Loucy (cell line): ENCODE results near the gene SAP25.

Experiments used
- H2AFZ ChIP-seq: fragments of 200-600 bp; sonication (generic); 2 replicates; pipeline ENCODE4 v1.6.0; 2016; ENCODE audit warnings: antibody characterized with exemption, mild to moderate bottlenecking, low read length, moderate library complexity
- H3F3A ChIP-seq: fragments of 200-600 bp; 2 replicates; pipeline ENCODE4 v1.6.0; 2016; ENCODE audit warnings: antibody characterized with exemption, low read depth, mild to moderate bottlenecking
- H3K27me3 ChIP-seq: fragments of 200-600 bp; sonication (generic); 2 replicates; pipeline ENCODE4 v1.6.1; 2014; ENCODE audit warnings: low read length, mild to moderate bottlenecking; ENCODE audit not compliant: insufficient read depth, poor library complexity, severe bottlenecking
- H3K36me3 ChIP-seq: fragments of 200-600 bp; sonication (generic); 2 replicates; pipeline ENCODE4 v1.6.1; 2016; ENCODE audit warnings: low read length; ENCODE audit not compliant: insufficient read depth
- H3K4me1 ChIP-seq: fragments of 200-600 bp; sonication (generic); 2 replicates; pipeline ENCODE4 v1.5.1; 2014; ENCODE audit warnings: low read length, mild to moderate bottlenecking; ENCODE audit not compliant: insufficient read depth, poor library complexity, severe bottlenecking
- H3K4me2 ChIP-seq: fragments of 200-600 bp; sonication (generic); 2 replicates; pipeline ENCODE4 v1.6.0; 2014; ENCODE audit warnings: antibody characterized with exemption, low read length, low read depth, mild to moderate bottlenecking; ENCODE audit not compliant: poor library complexity, severe bottlenecking
- H3K4me3 ChIP-seq: fragments of 200-600 bp; sonication (generic); 2 replicates; pipeline ENCODE4 v1.5.1; 2014; ENCODE audit warnings: low read length, mild to moderate bottlenecking, mixed read lengths; ENCODE audit not compliant: poor library complexity, severe bottlenecking
- H3K79me2 ChIP-seq: fragments of 200-600 bp; sonication (generic); 2 replicates; pipeline ENCODE4 v1.6.1; 2014; ENCODE audit warnings: low read length; ENCODE audit not compliant: insufficient read depth
- H3K9ac ChIP-seq: fragments of 200-600 bp; sonication (generic); 2 replicates; pipeline ENCODE4 v1.6.0; 2014; ENCODE audit warnings: mild to moderate bottlenecking, low read depth, low read length, moderate library complexity; ENCODE audit not compliant: poor library complexity, severe bottlenecking
- H3K9me2 ChIP-seq: fragments of 200-600 bp; sonication (generic); replicated peaks from 2 replicates; pipeline ENCODE4 v1.6.1; 2016; ENCODE audit warnings: low read depth, low read length, mixed read lengths
- H3K9me3 ChIP-seq: fragments of 200-600 bp; sonication (generic); 2 replicates; pipeline ENCODE4 v1.6.1; 2014; ENCODE audit warnings: mild to moderate bottlenecking, antibody characterized with exemption, low read length, low read depth; ENCODE audit not compliant: insufficient read depth
- H4K20me1 ChIP-seq: fragments of 200-600 bp; sonication (generic); 2 replicates; pipeline ENCODE4 v1.6.0; 2014; ENCODE audit warnings: antibody characterized with exemption, low read length, mild to moderate bottlenecking; ENCODE audit not compliant: insufficient read depth, poor library complexity, severe bottlenecking
- EZH2phosphoT487 ChIP-seq: fragments of 200-600 bp; IDR thresholded peaks from 2 replicates; pipeline ENCODE4 v1.6.1; 2018; ENCODE audit warnings: antibody characterized with exemption, mild to moderate bottlenecking, moderate library complexity, borderline replicate concordance
- TF ChIP-seq, protein P1 (sequence below): fragments of 200-600 bp; sonication (generic); conservative IDR thresholded peaks from 2 replicates; pipeline ENCODE4 v1.5.1; 2014; ENCODE audit warnings: mild to moderate bottlenecking, antibody characterized with exemption, low read length

The SAP25 gene

DNA sequence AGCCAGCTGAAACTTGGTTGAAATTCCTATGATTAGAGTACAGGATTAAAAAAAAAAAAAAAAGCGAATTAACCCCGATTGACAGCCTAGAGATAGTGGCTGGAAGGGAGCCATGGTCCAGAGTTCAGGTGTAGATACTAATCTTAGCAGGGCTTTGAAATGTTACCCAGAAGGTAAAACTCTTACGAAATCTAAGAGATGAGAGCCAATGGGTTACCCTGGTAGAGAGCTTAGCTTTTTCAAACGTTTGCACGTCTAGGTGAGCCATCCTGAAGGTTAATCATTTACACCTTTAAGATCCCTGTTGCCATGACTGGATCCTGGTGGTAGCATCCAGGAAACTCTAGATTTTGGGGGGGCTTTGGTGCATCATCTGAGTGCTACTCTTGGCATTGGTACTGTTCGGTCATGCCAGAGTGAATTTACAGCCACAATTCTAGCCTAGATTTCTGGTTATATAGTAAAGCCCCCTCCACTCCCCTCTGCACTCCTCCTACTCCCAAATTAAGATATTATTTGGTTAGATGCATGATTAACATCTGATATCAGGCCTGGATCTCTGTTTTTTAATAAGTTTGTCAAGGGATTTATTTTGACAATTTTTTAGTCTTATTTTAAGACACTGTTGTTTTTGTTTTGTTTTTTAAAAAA lies 33.5 kb downstream of the SAP25 start:
- no peak overlapping the region for H2AFZ ChIP-seq
- H3K9me3 ChIP-seq: no peaks in the 10 kb centered on the region
- H3K27me3 ChIP-seq: no peaks in the 10 kb centered on the region
- H3K4me1 ChIP-seq: peaks cover 37% of the 10 kb centered on the region
- H3K4me3 ChIP-seq: peak overlapping the region; percentile 85
- peak overlapping the region; percentile 96 for H3K4me2 ChIP-seq
- no peaks in the 10 kb centered on the region for H3K9me2 ChIP-seq
- peaks cover 16% of the 10 kb centered on the region for H3K79me2 ChIP-seq
- peak overlapping the region; percentile 76 for H3K9ac ChIP-seq
- 0 out of 2 replicates have a peak, but pooled peaks cover 3% of the 10 kb centered on the region for H3F3A ChIP-seq
- no peak for TF ChIP-seq EZH2phosphoT487
- TF ChIP-seq, protein P1, sequence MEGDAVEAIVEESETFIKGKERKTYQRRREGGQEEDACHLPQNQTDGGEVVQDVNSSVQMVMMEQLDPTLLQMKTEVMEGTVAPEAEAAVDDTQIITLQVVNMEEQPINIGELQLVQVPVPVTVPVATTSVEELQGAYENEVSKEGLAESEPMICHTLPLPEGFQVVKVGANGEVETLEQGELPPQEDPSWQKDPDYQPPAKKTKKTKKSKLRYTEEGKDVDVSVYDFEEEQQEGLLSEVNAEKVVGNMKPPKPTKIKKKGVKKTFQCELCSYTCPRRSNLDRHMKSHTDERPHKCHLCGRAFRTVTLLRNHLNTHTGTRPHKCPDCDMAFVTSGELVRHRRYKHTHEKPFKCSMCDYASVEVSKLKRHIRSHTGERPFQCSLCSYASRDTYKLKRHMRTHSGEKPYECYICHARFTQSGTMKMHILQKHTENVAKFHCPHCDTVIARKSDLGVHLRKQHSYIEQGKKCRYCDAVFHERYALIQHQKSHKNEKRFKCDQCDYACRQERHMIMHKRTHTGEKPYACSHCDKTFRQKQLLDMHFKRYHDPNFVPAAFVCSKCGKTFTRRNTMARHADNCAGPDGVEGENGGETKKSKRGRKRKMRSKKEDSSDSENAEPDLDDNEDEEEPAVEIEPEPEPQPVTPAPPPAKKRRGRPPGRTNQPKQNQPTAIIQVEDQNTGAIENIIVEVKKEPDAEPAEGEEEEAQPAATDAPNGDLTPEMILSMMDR: no peak
- no peaks in the 10 kb centered on the region for H3K36me3 ChIP-seq
- no peaks in the 10 kb centered on the region for H4K20me1 ChIP-seq

DNA sequence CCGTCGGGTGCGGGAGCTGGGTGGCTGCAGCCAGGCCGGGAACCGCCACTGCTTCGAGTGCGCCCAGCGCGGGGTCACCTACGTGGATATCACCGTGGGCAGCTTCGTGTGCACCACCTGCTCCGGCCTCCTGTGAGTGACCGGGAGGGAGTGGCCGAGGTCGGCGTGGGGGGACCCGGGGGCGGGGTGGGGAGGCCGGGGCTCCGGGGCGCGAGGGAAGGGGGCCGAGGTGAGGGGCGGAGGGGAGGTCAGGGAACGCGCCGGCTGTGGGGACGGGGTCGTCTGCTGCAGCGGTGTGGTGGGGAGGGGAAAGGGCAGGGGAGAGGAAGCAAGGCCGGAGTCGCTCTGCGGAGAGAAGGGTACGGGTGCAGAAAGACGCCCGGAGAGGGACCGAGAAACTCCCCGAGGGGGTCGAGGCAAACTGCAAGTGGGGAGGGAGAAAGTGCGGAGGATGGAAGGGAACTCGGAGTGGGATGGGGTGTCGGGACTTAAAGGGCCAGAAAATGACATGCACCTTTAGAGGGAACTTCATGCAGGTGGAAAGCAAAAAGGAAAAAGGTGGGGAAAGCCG lies 34.2 kb downstream of the SAP25 start:
- TF ChIP-seq, protein P1: no peak
- TF ChIP-seq EZH2phosphoT487: no peak
- no peaks in the 10 kb centered on the region for H3K9me2 ChIP-seq
- peaks cover 32% of the 10 kb centered on the region for H3K4me1 ChIP-seq
- H2AFZ ChIP-seq: peak overlapping the region; percentile 95
- H3K4me2 ChIP-seq: peak overlapping the region; percentile 96
- H3K27me3 ChIP-seq: no peaks in the 10 kb centered on the region
- H4K20me1 ChIP-seq: no peaks in the 10 kb centered on the region
- no peaks in the 10 kb centered on the region for H3K36me3 ChIP-seq
- no peaks in the 10 kb centered on the region for H3K9me3 ChIP-seq
- 0 out of 2 replicates have a peak, but pooled peaks cover 3% of the 10 kb centered on the region for H3F3A ChIP-seq
- H3K4me3 ChIP-seq: peak overlapping the region; percentile 85
- peak overlapping the region; percentile 76 for H3K9ac ChIP-seq
- peaks cover 16% of the 10 kb centered on the region for H3K79me2 ChIP-seq

DNA sequence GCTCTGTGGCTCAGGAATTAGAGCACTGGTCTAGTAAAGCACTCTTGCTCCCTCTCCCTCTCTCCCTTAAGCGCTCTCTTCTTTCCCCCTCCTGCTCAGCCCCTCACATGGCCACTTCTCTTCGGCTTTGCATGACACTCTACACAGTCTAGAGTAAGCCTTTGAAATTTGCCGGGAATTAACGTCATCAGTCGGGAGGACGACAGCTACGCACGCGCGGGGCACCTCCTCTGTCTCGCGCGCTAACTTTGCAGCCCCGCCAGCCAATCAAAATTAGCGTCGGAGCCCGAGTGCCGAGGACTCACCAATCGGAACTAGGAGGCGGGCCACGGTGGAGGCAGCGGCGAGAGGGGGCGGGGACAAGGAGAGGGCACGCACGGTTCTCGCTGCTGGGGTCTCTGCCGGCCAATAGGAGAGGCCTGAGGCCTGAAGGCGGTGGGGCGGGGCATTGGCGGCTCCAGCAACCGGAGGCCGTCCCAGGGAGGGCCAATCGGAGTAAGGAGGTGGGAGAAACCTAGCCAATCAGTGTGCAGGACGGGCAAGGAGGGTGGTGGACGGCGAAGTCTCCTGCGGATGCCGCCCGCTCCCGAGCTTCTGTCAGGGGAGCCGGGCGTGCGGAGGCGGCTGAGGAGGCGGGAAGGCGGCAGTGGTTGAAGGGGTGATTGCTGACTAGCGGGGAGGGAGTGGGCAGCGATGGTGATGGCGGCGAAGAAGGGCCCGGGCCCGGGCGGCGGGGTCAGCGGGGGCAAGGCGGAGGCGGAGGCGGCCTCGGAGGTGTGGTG lies 34.9 kb downstream of the SAP25 start, which contains the start of gene AGFG2:
AGFG2 (plus strand) TSS at position 550 of the 782 bp plus-strand sequence; CDS start at position 694, 144 bp downstream.
- Histone ChIP-seq H3F3A (0 out of 2 replicates have a peak, but pooled peaks cover 3% of the 10 kb centered on the region), H3K36me3 (no peaks in the 10 kb centered on the region), H3K9me3 (no peaks in the 10 kb centered on the region), H3K9ac (peak within 1 kb of the TSS; percentile 76), H3K4me1 (peaks cover 25% of the 10 kb centered on the region), H3K79me2 (peaks cover 16% of the 10 kb centered on the region), H4K20me1 (no peaks in the 10 kb centered on the region), H2AFZ (peak within 1 kb of the TSS; percentile 97), H3K9me2 (no peaks in the 10 kb centered on the region), H3K4me2 (peak within 1 kb of the TSS; percentile 99), H3K4me3 (peak within 1 kb of the TSS; percentile 85), H3K27me3 (no peaks in the 10 kb centered on the region)
- TF ChIP-seq, protein P1: no peak
- TF ChIP-seq EZH2phosphoT487: no peak
